Hepatocyte (in vitro differentiated cells): ENCODE results near the gene ADAMTS3.

ENCODE experiments used
- CTCF ChIP-seq: fragments of 200-600 bp; sonication (generic); IDR thresholded peaks from 2 replicates; pipeline ENCODE4 v1.5.1; 2016; ENCODE audit warnings: antibody characterized with exemption, mild to moderate bottlenecking; ENCODE audit not compliant: poor library complexity
- EZH2 ChIP-seq: fragments of 200-600 bp; sonication (generic); IDR thresholded peaks from 2 replicates; pipeline ENCODE4 v1.6.1; 2016; ENCODE audit warnings: antibody characterized with exemption, mild to moderate bottlenecking, borderline replicate concordance

- TF ChIP-seq EZH2: no peak
- TF ChIP-seq CTCF: no peak
Observed at GRCh38 chr4:72463724-72464123, 105.3 kb downstream of the ADAMTS3 start.
